T-helper 17 cell (primary cell): ENCODE measurements around the gene TMEM59L. TPM values are rescaled to one million over a fixed set of nuclear protein-coding genes. Genes with fewer than 3 reads are reported as not detected.

Source experiments
- ATAC-seq: fragments of 150-1000 bp; cut with Tn5 transposase; 2 replicates; pipeline ENCODE4 v1.10.0; 2021; ENCODE audit warnings: mild to moderate bottlenecking, moderate library complexity
- DNase-seq, 3 donors: peaks; one replicate each; pipeline versions ENCODE4 v3.0.0 to v3.0.0-alpha.2; 2020 to 2021
- H3K9me3 ChIP-seq: one replicate; pipeline ENCODE4 v1.7.0; 2013; ENCODE audit warnings: low read length, mild to moderate bottlenecking; ENCODE audit not compliant: control insufficient read depth, poor library complexity, severe bottlenecking
- H3K27ac Mint-ChIP-seq: one replicate; pipeline ENCODE4 v1.8.0; 2022; ENCODE audit warnings: mild to moderate bottlenecking, moderate library complexity, mixed read lengths
- H3K27me3 Mint-ChIP-seq: one replicate; pipeline ENCODE4 v1.8.0; 2022; ENCODE audit warnings: mixed read lengths
- H3K36me3 Mint-ChIP-seq: one replicate; pipeline ENCODE4 v1.8.0; 2022; ENCODE audit warnings: low read depth, mixed read lengths
- H3K4me1 Mint-ChIP-seq: one replicate; pipeline ENCODE4 v1.8.0; 2022; ENCODE audit warnings: mild to moderate bottlenecking, mixed read lengths
- H3K4me3 Mint-ChIP-seq: one replicate; pipeline ENCODE4 v1.8.0; 2022; ENCODE audit warnings: mild to moderate bottlenecking, moderate library complexity, mixed read lengths
- total RNA-seq, 4 donors: library from RNA in 2 of 4; stranded (reverse) in 2 of 4; gene quantifications; one replicate each; pipeline ENCODE4 v1.2.3 and lab custom pipeline; 2022 to 2026

TMEM59L gene
- total RNA-seq, 2 donors from 2014 or later, result 0.29 TPM; not detected in 1

DNA sequence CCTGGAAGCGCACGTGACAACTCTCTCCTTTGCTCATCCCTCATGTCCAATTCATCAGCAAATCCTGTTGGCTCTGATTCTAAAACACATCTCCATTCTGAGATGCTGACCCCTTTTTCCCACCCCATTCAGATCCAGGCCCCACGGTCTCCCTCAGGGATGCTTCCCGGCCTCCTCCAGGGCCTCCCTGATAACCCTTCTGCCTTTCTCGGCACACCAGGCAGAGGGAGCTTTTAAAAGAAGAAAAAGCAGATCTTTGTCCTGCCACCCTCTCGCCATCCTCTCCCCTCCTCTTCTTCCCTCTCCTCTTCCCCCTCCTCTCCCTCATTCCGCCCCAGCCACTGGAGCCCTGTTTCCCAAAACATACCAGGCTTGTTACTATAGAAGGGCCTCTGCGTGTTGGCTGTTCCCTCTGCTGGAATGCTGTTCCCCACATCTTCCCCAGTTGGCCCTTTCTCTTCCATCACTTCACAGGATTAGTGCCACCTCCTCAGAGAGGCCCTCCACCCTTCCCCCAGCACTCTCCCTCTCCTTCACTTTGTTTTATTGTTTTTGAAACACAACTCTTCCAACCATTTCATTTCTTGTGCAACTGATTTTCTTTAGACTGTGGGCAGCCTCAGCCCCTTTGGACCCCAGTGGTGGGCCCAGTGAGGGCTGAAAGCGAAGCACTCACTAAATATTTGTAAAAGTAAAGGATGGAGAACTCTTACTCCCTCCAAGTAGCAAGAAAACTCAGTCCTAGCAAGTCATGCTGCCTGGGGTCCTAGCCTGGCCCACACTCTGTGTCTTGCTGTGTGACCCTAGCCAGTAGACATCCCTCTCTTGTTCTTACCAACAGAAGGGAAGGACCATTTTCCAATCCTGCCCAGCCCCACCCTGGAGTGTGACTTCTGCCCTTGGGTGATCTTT is 3.6 kb upstream of the TMEM59L start:
- H3K27ac Mint-ChIP-seq, result no peak overlapping the region
- H3K4me1 Mint-ChIP-seq, result peaks cover 33% of the 10 kb centered on the region
- H3K27me3 Mint-ChIP-seq, result peaks cover 58% of the 10 kb centered on the region
- no peak for DNase-seq
- peaks cover 17% of the 10 kb centered on the region for H3K36me3 Mint-ChIP-seq
- no peaks in the 10 kb centered on the region for H3K9me3 ChIP-seq
- no peak for ATAC-seq
- peak overlapping the region; percentile 77 for H3K4me3 Mint-ChIP-seq

GRCh38 chr19:18609717-18610051 is 3.0 kb upstream of the TMEM59L start:
- ATAC-seq, result no peak
- peaks cover 60% of the 10 kb centered on the region for H3K27me3 Mint-ChIP-seq
- DNase-seq, result no peak
- no peak overlapping the region for H3K4me3 Mint-ChIP-seq
- no peak overlapping the region for H3K27ac Mint-ChIP-seq
- H3K9me3 ChIP-seq, result no peaks in the 10 kb centered on the region
- H3K36me3 Mint-ChIP-seq, result peaks cover 19% of the 10 kb centered on the region
- peaks cover 35% of the 10 kb centered on the region for H3K4me1 Mint-ChIP-seq

- H3K27ac Mint-ChIP-seq, result no peak overlapping the region
- H3K9me3 ChIP-seq, result no peaks in the 10 kb centered on the region
- H3K36me3 Mint-ChIP-seq, result peaks cover 19% of the 10 kb centered on the region
- H3K4me1 Mint-ChIP-seq, result peaks cover 35% of the 10 kb centered on the region
- H3K4me3 Mint-ChIP-seq, result no peak overlapping the region
- no peak for DNase-seq
- peaks cover 60% of the 10 kb centered on the region for H3K27me3 Mint-ChIP-seq
- ATAC-seq, result no peak
Measured at GRCh38 chr19:18610245-18610555, 2.5 kb upstream of the TMEM59L start.

GRCh38 chr19:18610556-18611326 is 1.9 kb upstream of the TMEM59L start:
- ATAC-seq, result no peak
- Mint-ChIP-seq H3K27ac (peak overlapping the region; percentile 78), H3K4me1 (peaks cover 32% of the 10 kb centered on the region), H3K4me3 (peak overlapping the region; percentile 71), H3K36me3 (peaks cover 16% of the 10 kb centered on the region), H3K27me3 (peaks cover 59% of the 10 kb centered on the region)
- H3K9me3 ChIP-seq, result no peaks in the 10 kb centered on the region
- DNase-seq, result no peak

DNA sequence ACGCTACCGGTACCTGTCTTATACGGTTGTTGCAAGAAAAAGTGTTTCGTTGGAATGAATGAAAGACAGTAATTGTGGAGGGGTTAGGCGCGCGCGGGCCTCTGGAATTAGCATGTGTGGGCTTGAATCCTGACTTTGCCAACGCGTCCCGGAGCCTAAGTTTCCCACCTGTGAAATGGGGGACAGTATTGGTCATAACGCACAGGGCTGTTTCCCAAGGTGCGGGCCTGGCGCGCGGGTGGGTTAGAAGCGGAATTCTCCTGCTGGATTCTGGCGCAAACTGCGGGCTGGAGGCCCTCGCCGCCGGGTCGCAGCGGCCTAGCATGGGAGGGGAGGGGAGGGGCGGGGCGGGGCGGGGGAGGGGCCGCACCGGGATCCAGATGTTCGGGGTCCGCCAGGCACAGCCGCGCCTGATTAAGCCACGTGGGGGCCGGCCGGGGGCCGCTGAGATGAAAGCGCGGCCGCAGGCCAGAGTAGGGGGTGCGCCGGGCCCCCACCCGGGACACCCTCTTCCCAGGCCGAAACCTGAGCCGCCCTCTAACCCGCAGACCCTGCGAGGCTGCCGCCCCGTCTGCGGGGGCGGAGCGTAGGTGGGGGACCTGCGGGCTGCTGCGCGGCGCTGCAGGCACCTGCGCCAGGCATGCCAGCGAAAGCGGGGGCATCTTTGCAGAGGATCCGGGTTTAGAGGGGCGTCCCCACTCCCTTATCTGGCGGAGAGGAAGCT is 1.2 kb upstream of the TMEM59L start:
- ATAC-seq (peak; percentile 46), DNase-seq (no peak)
- H3K9me3 ChIP-seq, result no peaks in the 10 kb centered on the region
- peaks cover 16% of the 10 kb centered on the region for H3K36me3 Mint-ChIP-seq
- H3K27ac Mint-ChIP-seq, result peak overlapping the region; percentile 78
- H3K4me1 Mint-ChIP-seq, result peaks cover 32% of the 10 kb centered on the region
- peaks cover 67% of the 10 kb centered on the region for H3K27me3 Mint-ChIP-seq
- H3K4me3 Mint-ChIP-seq, result peak overlapping the region; percentile 89

GRCh38 chr19:18612051-18612771 is 459 bp upstream of the TMEM59L start:
- Mint-ChIP-seq H3K36me3 (peaks cover 16% of the 10 kb centered on the region), H3K27me3 (peaks cover 74% of the 10 kb centered on the region), H3K4me3 (peak overlapping the region; percentile 89), H3K4me1 (peaks cover 32% of the 10 kb centered on the region), H3K27ac (no peak overlapping the region)
- ATAC-seq (peak; percentile 5), DNase-seq (no peak)
- H3K9me3 ChIP-seq, result no peaks in the 10 kb centered on the region

GRCh38 chr19:18613589-18614234 is 1.0 kb downstream of the TMEM59L start:
- peak overlapping the region; percentile 89 for H3K4me3 Mint-ChIP-seq
- H3K27ac Mint-ChIP-seq, result no peak overlapping the region
- DNase-seq (no peak), ATAC-seq (no peak)
- peaks cover 27% of the 10 kb centered on the region for H3K4me1 Mint-ChIP-seq
- peaks cover 67% of the 10 kb centered on the region for H3K27me3 Mint-ChIP-seq
- H3K9me3 ChIP-seq, result no peaks in the 10 kb centered on the region
- H3K36me3 Mint-ChIP-seq, result peaks cover 14% of the 10 kb centered on the region

GRCh38 chr19:18616023-18616422 is 3.4 kb downstream of the TMEM59L start:
- no peak overlapping the region for H3K4me3 Mint-ChIP-seq
- peaks cover 19% of the 10 kb centered on the region for H3K4me1 Mint-ChIP-seq
- H3K27me3 Mint-ChIP-seq, result peaks cover 56% of the 10 kb centered on the region
- no peaks in the 10 kb centered on the region for H3K9me3 ChIP-seq
- DNase-seq (no peak), ATAC-seq (no peak)
- no peak overlapping the region for H3K27ac Mint-ChIP-seq
- peaks cover 9% of the 10 kb centered on the region for H3K36me3 Mint-ChIP-seq

- ATAC-seq, result no peak
- no peak for DNase-seq
- Mint-ChIP-seq H3K4me1 (peaks cover 8% of the 10 kb centered on the region), H3K27ac (no peak overlapping the region), H3K4me3 (no peak overlapping the region), H3K27me3 (peaks cover 45% of the 10 kb centered on the region), H3K36me3 (peaks cover 5% of the 10 kb centered on the region)
- H3K9me3 ChIP-seq, result no peaks in the 10 kb centered on the region
Measured at GRCh38 chr19:18617562-18617961, 4.9 kb downstream of the TMEM59L start.

- Mint-ChIP-seq H3K27me3 (peaks cover 45% of the 10 kb centered on the region), H3K4me1 (peaks cover 6% of the 10 kb centered on the region)
Measured at GRCh38 chr19:18618236-18618635, 5.6 kb downstream of the TMEM59L start.

GRCh38 chr19:18620311-18620710 is 7.6 kb downstream of the TMEM59L start:
- H3K4me3 Mint-ChIP-seq, result no peak overlapping the region
- ATAC-seq (no peak), DNase-seq (no peak)
- H3K27ac Mint-ChIP-seq, result no peak overlapping the region
- peaks cover 29% of the 10 kb centered on the region for H3K27me3 Mint-ChIP-seq
- no peaks in the 10 kb centered on the region for H3K9me3 ChIP-seq
- H3K36me3 Mint-ChIP-seq, result no peaks in the 10 kb centered on the region
- H3K4me1 Mint-ChIP-seq, result no peaks in the 10 kb centered on the region

More at GRCh38 chr19:18618236-18618635, 5.6 kb downstream of the TMEM59L start:
- H3K36me3 Mint-ChIP-seq, result peaks cover 5% of the 10 kb centered on the region
- H3K4me3 Mint-ChIP-seq, result no peak overlapping the region
- ATAC-seq (no peak), DNase-seq (no peak)
- H3K27ac Mint-ChIP-seq, result no peak overlapping the region
- H3K9me3 ChIP-seq, result no peaks in the 10 kb centered on the region

- H3K27ac Mint-ChIP-seq, result no peak overlapping the region
- ATAC-seq (no peak), DNase-seq (no peak)
- peaks cover 25% of the 10 kb centered on the region for H3K27me3 Mint-ChIP-seq
- H3K9me3 ChIP-seq, result no peaks in the 10 kb centered on the region
- no peaks in the 10 kb centered on the region for H3K4me1 Mint-ChIP-seq
- H3K36me3 Mint-ChIP-seq, result no peaks in the 10 kb centered on the region
- H3K4me3 Mint-ChIP-seq, result no peak overlapping the region
Measured at GRCh38 chr19:18620902-18621301, 8.2 kb downstream of the TMEM59L start.
